ENCODE results near the gene GSE1. TPM values are rescaled to one million over a fixed set of nuclear protein-coding genes. Genes with fewer than 3 reads are reported as not detected.

Gene GSE1
- total and polyA plus RNA-seq, 8 donors, result 84.8 to 148 (median 112) TPM

DNA sequence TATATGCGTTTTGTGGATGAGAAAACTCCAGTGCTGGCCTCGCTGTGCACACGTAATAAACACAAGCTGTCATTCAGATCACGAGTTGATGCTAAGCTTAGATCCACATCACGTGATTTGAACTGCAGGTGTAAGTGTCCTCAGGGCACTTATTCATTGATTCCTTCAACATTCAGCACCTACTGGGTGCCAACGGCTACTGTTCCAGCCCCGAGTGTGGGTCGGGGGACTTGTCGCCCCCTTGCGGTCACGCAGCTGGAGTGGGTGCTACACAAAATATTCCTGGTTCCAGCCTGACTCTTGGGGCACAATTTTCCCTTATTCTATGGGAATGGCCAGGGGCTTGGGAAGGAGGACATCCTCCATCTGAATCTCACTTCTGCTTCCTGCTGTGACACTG, 105.6 kb downstream of the GSE1 start:
- Histone ChIP-seq H3K9me3 (no peaks in the 10 kb centered on the region), H3K27ac (no peak overlapping the region), H3K27me3 (peaks cover 0 to 4% of the 10 kb centered on the region in 2 donors), H3K4me1 (peaks cover 0 to 10% of the 10 kb centered on the region in 2 donors), H3K4me3 (no peak overlapping the region), H3K36me3 (no peaks in the 10 kb centered on the region)
- intact Hi-C loops (cut with DNase I), result no loop called here
- DNase-seq (no peak), ATAC-seq (peak; percentile 29)
- TF ChIP-seq, protein P1, sequence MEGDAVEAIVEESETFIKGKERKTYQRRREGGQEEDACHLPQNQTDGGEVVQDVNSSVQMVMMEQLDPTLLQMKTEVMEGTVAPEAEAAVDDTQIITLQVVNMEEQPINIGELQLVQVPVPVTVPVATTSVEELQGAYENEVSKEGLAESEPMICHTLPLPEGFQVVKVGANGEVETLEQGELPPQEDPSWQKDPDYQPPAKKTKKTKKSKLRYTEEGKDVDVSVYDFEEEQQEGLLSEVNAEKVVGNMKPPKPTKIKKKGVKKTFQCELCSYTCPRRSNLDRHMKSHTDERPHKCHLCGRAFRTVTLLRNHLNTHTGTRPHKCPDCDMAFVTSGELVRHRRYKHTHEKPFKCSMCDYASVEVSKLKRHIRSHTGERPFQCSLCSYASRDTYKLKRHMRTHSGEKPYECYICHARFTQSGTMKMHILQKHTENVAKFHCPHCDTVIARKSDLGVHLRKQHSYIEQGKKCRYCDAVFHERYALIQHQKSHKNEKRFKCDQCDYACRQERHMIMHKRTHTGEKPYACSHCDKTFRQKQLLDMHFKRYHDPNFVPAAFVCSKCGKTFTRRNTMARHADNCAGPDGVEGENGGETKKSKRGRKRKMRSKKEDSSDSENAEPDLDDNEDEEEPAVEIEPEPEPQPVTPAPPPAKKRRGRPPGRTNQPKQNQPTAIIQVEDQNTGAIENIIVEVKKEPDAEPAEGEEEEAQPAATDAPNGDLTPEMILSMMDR (IDR thresholded peaks at IDR 0.05), result peak in 1 of 2 donors; percentile 24

DNA sequence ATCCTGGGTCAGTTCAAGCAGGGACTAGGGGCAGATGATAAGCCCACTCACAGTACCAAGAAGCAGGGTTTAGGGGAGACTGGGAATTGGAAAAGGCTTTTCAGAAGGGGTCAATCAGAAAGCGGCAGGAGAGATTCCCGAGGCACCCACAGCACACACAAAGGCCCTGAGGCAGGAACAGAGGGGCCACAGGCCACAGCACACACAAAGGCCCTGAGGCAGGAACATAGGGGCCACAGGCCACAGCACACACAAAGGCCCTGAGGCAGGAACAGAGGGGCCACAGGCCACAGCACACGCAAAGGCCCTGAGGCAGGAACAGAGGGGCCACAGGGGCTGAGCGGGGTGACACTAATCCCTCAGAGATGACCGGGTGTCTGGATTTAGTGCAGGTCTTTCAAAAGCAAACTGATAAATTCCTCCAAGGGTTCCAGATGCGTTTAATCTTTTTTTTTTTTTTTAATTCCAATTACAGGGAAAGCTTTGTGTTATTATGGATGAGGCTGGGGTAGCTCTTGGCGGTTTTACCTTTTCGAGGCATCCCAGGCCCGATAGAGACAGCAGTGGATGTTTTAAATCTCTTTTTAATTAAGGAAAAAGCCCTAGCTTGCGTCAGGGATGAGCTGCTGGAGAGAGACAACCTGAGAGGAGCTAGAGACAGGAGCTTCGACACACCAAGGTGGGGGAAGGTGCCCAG, 106.6 kb downstream of the GSE1 start:
- H3K4me3 ChIP-seq, result no peak overlapping the region
- intact Hi-C loops (cut with DNase I), result no loop called here
- peaks cover 0 to 10% of the 10 kb centered on the region in 2 donors for H3K4me1 ChIP-seq
- H3K36me3 ChIP-seq, result no peaks in the 10 kb centered on the region
- no peak overlapping the region for H3K27ac ChIP-seq
- TF ChIP-seq, protein P1 (IDR thresholded peaks at IDR 0.05), result no peak
- ATAC-seq (no peak), DNase-seq (no peak)
- H3K27me3 ChIP-seq, result peaks cover 0 to 4% of the 10 kb centered on the region in 2 donors
- H3K9me3 ChIP-seq, result no peaks in the 10 kb centered on the region

DNA sequence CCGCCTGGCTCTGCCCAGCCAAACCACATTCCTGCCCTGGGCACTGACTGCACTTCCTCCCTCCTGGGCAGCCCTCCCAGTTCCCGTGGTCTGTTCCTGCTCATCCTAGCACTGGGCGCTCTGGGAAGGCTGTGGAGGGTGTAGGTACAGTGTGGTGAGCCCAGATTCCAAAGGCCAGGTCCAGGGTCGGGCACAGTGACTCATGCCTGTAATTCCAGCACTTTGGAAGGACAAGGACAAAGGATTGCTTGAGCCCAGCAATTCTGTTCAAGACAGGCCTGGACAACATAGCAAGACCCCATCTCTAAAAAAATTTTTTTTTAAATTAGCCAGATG, 107.1 kb downstream of the GSE1 start:
- intact Hi-C loops (cut with DNase I), result no loop called here
- Histone ChIP-seq H3K4me3 (no peak overlapping the region), H3K36me3 (no peaks in the 10 kb centered on the region), H3K27me3 (peaks cover 0 to 2% of the 10 kb centered on the region in 2 donors), H3K9me3 (no peaks in the 10 kb centered on the region), H3K27ac (no peak overlapping the region), H3K4me1 (peaks cover 0 to 9% of the 10 kb centered on the region in 2 donors)
- TF ChIP-seq, protein P1 (IDR thresholded peaks at IDR 0.05), result no peak
- ATAC-seq, result peak; percentile 35
- no peak for DNase-seq

DNA sequence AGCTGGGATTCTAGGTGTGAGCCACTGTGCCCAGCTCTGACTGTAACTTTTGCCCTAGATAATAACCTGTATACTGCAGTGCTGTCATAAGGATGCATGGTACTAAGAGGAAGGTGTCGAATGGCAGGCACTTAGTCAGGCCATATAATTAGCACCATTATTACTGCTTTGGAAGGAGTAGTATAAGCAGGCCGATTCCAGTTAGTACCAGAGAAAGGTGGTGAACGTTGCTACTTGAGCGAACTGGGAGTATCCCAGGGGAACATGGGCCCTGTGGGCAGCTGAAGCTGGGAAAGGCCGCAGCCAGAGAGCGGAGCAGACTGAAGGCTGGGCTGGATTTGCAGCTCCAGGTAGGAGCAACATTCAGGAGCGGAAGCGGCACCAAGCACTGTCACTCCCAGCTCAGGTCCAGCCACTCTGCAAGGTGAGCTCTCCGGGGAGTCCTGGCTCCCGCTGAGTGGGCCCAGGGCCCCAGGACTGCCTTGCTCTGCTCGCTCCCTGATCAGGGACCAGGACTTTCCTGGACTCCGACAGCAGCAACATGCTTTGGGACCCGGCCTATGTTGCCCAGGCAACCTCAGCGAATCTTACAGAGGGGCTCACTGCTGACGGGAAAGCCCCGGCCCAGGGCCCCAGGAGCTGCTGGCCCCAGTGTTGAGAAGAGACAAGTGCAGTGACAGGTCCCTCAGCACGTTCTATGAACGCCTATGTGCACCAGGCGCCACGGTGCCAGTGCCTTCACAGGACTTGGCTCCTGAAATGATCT, 109.2 kb downstream of the GSE1 start:
- Histone ChIP-seq H3K9me3 (no peaks in the 10 kb centered on the region), H3K36me3 (no peaks in the 10 kb centered on the region), H3K4me1 (no peaks in the 10 kb centered on the region), H3K27ac (no peak overlapping the region), H3K27me3 (no peaks in the 10 kb centered on the region), H3K4me3 (no peak overlapping the region)
- TF ChIP-seq, protein P1 (IDR thresholded peaks at IDR 0.05), result no peak
- intact Hi-C loops (cut with DNase I), result no loop called here
- no peak for ATAC-seq
- no peak for DNase-seq

DNA sequence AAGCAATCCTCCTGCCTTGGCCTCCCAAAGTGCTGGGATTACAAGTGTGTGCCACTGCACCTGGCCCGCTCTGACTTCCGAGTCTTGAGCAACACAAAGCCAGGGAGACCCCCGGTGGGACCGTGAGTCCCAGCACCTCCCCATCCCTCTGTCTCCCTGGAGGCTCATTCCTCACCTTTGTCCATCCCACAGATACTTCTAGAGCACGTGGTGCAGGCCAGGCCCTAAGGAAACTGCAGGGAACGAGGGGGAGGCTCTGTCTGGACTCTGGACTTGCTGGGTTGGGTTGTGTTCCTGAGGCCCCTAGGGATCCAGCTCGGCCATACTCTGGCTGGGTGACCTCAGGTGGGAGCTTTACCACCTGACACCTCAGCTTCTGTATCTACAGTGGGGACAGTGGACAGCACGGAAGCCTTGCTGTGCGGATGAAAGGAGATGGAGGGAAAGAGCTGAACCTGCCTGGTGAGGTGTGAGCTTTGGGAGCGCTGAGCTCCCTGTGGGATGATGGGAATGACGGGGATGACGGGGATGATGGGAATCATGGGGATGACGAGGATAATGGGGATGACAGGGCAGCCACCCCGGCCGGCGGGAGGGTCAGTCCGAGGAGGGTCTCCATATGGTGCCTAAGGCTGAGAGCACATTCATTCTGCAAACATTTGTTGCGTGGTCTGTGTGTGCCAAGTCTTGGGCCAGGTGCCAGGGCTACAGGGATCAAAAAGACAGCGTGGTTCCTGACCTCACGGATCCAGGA, 111.2 kb downstream of the GSE1 start:
- Histone ChIP-seq H3K27me3 (no peaks in the 10 kb centered on the region), H3K4me3 (no peak overlapping the region), H3K9me3 (no peaks in the 10 kb centered on the region), H3K4me1 (no peaks in the 10 kb centered on the region), H3K36me3 (no peaks in the 10 kb centered on the region), H3K27ac (no peak overlapping the region)
- ATAC-seq (no peak), DNase-seq (no peak)
- intact Hi-C loops (cut with DNase I), result no loop called here
- TF ChIP-seq, protein P1 (IDR thresholded peaks at IDR 0.05), result no peak

Measured in left lung (tissue), 10 donors.